ENCODE data around the gene TPM1.

The TPM1 gene

DNA sequence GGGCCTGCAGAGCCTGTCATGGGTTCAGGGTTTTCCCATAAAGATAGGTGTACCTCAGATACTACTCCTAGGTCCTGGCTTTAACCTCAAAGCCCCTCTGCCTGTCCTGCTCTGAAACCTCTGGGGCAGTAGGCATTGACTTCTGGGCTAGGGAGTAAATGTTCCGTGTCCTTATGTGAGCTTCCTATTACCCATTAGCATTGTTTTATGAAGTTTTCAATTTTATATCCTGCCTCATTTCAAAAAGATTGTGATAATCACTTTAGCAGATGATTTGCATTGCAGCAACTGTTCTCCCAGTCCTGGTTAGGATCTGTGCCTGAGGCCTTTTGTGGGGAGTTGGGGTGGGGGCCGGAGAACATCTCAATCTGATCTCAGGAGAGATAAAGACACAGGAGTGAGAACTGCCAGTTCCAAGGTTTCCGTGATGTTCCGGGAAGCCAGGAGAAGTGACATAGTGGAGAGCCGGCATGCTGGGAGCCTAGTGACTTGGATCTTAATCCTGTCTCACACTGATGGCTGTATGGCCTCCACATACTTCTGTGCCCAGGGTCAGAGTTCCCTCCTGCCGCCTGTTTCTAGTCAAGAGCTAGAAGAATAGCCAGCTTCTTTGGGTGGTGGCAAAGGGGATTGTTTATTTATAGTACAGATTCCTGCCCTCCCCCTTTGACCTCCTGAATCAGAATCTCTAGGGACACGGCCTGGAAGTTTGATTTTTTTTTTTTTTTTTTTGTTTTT lies 10.6 kb downstream of the TPM1 start:
- no peak for DNase-seq (ENCODE audit: low read depth in 3 of 3, low spot score in 1 of 3)

DNA sequence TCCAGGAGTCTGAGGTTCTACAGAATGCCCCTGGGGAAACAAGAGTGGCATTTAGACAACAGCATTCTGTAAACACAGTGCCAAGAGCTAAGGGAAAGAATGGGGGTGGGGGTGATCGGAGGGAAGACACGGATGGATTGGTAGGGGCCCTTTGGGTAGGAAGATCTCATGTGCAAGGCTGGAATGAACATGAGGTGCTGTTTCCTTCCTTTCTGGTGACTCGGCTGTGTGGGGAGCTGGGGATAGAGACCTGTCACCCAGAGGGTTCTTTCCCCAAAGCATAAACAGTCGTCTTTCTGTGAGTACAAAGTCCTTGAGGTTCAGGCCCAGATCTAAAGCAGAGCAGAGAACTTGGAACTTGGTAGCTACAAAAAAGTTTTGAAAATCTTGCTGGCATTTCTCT lies 11.7 kb downstream of the TPM1 start:
- DNase-seq (ENCODE audit: low read depth in 3 of 3, low spot score in 1 of 3): no peak

DNA sequence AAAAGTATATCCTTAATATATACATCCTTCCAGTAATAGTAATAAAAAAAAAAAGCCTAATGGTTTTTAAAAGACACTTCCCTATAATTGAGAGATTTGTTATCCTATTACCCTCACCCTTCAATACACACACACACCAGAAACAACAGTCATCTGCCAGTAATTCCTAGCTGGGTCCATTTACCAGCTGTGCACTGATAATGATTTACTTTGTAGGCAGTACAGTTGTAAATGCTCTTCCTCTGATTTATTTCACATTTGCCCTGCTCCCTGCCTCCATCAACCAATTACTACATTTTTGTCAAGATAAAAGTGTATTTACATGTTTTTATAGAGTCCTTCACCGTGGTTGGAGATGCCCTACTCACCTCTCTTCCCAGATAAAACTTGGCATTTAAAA lies 12.4 kb downstream of the TPM1 start:
- no peak for DNase-seq (ENCODE audit: low read depth in 3 of 3, low spot score in 1 of 3)

DNA sequence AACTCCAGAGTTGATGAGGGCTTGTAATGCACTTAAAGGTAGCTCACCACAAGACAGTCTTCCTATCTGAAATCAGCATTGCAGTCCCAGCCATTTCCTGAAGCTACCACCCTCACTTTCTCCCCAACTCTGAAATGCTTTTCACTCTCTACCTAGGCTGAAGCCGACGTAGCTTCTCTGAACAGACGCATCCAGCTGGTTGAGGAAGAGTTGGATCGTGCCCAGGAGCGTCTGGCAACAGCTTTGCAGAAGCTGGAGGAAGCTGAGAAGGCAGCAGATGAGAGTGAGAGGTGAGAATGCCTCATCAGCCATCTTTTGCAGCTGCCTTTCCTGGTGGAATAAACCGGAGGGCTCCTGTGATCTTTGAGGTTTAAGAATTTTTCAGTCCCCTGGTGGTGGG lies 14.3 kb downstream of the TPM1 start:
- no peak for DNase-seq (ENCODE audit: low read depth in 3 of 3, low spot score in 1 of 3)

DNA sequence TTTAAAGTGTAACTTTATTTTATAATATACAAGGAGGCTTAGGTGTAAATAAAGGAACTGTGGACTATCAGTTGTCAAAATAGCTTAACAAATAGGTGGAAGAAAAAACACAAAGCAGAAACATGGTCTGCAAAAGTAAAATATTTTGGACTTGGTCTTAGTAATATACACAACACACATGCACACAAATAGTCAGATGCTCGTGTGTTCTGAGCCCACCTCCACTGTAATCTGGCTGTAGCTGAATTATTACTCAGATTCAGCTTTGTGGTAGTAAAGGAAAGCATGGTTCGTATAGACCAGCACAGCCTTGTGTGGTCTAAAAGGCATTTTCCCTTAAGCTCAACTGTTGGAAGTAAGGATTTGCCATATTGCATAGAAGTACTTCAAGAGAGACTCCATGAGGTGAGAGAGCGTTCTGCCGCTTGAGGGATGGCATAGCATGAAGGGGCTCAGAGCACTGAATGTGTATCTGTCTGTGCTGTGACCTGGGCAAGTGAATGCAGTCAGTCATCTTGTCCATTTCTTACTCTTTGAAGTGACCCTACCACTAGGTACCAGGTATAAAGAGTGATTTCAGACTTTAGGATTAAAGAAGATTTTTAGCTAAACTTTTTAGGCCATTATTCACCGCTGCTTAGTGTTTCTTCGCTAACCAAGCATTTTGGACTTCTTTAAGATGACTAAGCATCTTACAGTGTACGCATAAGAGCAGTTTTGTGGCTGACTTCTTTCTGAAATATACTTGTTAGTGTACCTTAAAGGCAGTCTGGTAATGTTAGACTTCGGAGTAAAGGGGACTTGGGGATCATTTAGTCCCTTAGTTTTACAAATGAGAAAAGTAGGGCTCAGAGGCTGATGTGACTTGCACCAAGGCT lies 15.2 kb downstream of the TPM1 start:
- no peak for DNase-seq (ENCODE audit: low read depth in 3 of 3, low spot score in 1 of 3)

DNA sequence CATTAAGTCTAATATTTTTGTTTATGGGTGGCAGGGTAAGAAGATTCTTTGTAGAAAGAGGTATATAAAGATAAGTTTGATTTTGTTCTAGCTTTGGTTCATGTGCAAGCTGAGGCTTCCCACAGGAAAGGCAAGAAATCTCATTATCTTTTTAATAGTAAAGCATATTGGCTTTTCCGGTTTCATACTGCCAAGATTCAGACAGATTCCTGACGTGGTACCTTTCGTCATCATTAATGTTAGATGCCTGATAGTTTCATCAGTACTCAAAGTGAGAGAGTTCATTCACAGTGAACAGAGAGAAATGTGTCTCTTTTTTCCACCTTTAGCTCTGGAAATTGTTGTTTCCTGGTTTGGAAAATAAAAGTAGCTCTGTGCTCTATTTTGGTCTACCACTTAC lies 16.5 kb downstream of the TPM1 start:
- no peak for DNase-seq (ENCODE audit: low read depth in 3 of 3, low spot score in 1 of 3)

DNA sequence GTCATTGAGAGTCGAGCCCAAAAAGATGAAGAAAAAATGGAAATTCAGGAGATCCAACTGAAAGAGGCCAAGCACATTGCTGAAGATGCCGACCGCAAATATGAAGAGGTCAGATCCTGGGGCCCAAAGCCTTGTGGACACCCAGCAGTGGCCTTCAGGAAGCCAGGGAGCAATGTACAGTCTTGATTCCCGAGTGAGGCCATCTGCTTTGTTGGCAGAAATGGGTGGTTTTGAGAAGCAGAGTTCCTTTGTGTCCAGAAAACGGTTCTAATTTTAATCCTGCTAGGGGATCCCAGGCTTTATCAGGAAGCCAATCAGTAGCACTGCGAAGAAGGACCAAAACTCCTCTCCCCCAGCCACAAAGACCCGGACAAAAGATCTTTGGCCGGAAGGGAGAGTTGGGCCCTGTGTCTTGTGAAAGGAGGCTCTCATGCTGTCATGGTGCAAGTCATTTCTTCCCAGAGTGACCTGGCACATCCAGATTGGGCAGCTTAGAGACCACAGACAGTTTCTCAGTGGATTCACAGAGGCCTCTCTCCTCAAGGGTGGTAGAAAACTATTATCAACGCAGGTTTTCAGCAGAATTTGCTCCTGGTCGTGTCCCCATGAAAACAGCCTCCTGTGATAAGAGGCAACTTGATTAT lies 17.1 kb downstream of the TPM1 start:
- DNase-seq (ENCODE audit: low read depth in 3 of 3, low spot score in 1 of 3): no peak

DNA sequence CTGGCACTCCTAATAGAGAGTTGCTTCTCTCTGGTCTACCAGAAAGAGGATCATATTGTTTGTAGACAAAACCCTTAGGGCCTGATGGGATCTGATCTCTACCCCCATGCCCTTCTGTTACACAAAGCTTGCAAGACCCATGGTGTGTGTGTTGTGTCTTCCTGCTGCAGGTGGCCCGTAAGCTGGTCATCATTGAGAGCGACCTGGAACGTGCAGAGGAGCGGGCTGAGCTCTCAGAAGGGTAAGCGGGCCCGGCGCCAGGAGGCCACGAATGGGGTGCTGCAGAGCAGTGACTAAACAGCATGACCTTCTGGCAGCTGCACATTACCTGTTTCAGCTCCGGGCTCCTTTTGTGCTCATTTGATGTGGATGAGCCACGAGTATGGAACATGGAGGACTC lies 18.2 kb downstream of the TPM1 start:
- DNase-seq (ENCODE audit: low read depth in 3 of 3, low spot score in 1 of 3): no peak

DNA sequence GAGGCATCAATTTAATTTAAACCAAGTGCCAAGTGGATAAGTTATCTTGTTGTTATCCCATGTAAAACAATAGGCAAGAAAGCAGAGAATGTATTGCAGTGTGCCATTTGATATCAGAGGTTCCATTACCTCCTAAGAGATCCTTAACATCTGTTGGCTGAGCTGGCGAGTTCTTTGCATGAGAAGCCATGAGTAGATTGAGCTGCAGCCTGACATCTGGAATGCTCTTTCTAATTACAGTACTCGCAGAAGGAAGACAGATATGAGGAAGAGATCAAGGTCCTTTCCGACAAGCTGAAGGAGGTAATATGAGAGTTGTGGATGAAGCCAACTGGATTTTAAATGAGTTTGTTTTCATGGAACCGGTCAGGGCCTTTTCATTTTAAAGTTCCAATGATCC lies 19.4 kb downstream of the TPM1 start:
- DNase-seq (ENCODE audit: low read depth in 3 of 3, low spot score in 1 of 3): no peak

DNA sequence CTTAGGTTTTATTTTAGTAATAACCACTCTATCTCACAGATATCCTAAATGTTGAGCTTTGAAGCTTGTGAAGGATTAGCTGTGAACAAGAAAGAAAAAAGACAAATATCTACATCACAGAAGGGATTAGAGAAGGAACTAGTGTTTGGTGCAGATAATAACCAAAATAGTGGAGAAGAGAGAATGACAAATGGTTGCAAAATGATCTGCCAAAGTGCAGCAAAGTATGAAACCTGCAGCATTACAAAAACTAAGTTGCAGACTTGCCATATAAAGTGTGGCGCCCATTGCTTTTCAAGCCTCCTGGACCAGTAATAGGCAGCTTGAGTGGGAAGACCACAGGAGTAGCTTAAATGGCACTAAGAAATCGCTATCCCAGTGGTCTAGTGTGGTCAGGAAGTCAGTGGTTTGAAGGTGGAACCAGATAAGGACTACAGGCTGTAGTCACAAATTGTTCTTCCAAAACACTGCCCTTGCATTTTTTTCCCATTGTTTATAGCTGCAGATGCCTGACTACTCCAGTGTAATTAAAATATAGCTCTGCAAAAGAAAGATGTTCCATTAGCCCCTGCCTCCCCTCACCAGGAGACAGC lies 20.7 kb downstream of the TPM1 start:
- no peak for DNase-seq (ENCODE audit: low read depth in 3 of 3, low spot score in 1 of 3)

DNA sequence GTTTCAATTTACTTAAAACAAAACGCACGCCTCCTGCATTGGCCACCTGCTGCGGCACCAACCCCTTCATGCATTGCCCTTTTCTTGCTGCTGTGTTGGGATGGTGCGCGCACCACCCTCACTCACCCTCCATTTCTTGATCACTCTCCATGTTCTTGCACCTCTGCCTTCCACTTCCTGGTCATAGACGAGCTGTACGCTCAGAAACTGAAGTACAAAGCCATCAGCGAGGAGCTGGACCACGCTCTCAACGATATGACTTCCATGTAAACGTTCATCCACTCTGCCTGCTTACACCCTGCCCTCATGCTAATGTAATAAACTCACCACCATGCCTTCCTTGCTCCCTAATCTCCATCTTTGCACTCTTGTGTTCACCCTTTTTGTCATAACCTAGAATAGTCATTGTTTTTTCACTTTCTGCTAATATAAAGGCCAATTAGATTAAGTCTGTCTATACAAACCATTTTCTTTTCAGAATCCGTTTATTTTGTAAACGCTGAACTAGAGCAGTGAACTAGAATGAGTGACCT lies 21.4 kb downstream of the TPM1 start:
- no peak for DNase-seq (ENCODE audit: low read depth in 3 of 3, low spot score in 1 of 3)

DNA sequence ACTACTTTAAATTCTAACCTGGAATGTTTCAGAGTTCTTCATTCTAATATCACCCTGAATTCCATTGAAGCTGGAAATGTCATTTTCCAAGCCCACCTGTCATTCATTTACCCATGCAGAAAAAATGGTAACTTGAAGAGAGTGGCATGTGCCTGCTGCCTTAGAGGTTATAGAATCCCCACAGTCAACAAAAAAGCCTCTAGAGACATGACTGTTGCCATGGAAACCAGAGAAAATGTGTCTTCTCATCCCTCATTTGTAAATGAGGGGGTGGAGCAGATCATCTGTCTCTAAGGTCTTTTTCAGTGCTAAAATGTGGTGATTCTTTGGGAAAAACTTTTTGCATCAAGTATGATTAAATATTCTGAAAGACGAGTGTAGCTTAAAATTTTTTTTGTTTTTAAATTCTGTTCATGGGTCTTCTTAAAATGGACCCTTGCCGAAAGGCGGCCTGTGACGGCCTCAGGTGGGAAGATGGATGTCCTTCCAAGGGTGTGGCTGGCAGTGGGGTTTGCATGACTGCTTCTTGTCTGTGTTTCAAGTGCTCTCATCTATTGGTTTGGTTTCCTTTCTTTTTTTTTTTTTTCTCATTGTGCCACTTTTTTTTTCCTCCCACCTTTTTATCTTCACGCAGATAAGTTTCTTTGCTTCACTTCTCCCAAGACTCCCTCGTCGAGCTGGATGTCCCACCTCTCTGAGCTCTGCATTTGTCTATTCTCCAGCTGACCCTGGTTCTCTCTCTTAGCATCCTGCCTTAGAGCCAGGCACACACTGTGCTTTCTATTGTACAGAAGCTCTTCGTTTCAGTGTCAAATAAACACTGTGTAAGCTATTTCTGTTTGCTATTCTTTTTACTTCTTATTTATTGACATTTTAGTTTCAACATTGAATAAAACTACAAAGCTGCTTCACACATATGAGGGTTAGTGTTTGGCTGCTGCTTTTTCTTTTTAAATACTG lies 23.0 kb downstream of the TPM1 start:
- DNase-seq (ENCODE audit: low read depth in 3 of 3, low spot score in 1 of 3): no peak

DNA sequence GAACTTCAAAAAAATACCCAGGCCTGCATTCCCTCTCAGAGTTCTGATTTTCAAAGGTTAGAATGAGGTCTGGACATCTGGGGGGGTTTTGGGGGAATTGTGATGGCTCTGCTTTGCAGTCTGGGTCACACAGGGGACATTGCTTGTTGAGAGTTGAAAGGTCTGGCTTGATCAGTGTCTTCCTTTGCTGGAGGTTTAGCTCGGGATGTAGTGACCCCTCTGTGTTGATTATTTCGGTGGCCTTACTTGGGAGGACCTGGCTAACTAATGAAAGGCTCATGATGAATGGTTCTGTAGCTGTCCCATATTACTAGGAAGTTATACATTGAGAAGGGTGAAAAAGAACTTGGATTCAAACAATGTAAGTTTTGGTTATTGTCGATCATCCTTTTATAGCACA lies 23.7 kb downstream of the TPM1 start:
- DNase-seq (ENCODE audit: low read depth in 3 of 3, low spot score in 1 of 3): no peak

DNA sequence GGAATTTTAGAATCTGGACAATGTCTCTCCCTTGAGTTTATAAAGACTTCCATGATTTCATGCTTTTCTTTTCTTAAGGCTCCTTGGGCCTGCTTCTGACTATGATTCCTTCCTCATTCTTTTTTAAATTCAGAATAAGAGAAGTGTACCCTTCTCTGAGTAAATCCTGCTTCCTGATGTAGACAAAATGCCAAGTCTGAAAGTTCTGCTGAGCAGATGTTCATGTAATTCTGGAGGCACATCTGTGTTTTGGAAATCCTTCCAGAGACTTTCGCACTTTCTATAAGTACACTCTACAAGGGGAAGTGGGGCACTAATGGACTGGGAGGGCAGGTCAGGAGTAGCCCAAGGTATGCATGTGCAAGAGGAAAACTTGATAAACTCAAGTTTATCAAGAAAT lies 24.8 kb downstream of the TPM1 start:
- no peak for DNase-seq (ENCODE audit: low read depth in 3 of 3, low spot score in 1 of 3)

DNA sequence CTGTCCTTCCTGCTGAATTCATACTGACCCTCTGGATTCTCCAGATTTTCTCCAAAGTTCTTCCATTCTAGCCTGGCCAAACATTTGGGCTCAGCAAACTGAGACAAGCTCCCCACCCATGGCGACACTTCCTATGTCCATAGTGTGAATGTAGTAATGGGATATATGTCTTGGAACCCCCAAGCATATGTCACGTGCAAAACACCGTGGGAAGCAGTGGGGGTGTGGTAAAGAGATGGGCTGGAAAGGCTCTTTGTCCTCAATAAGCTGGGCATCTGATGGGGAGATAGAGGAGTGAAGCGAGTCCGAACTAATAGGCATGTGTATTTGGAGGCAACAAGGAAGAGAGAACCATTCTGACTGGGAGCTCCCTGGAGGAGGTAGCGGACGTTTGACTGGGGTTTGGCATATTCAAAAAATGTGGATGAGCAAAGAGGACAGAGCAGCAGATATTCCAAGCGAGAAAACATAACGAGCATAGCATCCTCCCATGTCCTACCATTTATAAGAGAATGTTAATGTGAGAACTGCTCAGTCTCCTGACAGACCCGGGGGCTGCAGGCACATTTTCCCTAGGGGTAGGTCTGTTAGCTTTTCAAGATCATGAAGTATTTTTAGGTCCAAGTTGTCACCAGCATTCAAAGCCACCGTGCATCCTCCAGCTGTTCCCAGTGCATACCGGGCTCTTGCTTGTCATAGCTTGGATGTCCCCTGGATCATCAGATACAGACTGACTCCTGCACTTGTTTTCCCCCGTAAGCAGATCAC lies 25.6 kb downstream of the TPM1 start:
- no peak for DNase-seq (ENCODE audit: low read depth in 3 of 3, low spot score in 1 of 3)

DNA sequence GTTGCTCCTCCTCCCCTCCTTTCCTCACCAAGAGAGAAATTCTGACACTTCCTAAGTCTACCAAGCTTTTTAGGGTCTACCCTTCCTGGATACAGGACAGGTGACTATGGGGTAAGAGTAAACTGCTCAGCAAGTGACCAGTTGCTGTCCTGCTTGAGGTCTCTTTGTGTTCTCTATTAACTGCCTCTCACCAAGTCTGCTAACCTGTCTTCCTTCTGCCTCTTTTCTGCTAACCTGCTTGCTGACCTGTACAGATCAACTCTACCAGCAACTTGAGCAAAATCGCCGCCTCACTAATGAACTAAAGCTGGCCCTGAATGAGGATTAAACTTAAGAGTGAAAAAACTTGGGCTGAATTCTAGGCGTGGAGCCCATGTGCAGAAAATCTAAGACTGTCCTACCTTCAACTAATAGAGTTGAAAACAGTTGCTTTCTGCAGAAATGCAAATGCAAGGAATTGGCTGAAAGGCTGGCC lies 27.1 kb downstream of the TPM1 start:
- no peak for DNase-seq (ENCODE audit: low read depth in 3 of 3, low spot score in 1 of 3)

DNA sequence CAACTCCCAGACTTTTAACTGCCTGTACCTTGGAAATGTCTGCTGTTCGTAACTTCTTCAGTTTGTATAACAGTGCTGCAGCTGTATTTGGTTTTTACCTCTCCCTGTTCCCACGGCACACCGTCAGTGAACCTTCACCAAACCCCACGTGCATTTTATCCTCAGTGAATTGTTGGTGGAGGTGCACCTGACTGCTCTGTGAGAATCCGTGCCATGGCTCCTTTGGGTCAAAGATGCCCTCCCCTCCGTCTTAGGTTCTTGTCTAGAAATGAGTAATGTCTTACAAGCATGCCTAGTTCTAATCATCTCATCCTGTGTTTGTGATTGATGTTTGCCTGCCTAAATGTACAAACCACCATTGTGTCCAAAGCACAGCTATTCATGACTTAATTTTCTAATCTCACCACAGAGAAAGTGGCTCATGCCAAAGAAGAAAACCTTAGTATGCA lies 28.2 kb downstream of the TPM1 start:
- DNase-seq (ENCODE audit: low read depth in 3 of 3, low spot score in 1 of 3): no peak

DNA sequence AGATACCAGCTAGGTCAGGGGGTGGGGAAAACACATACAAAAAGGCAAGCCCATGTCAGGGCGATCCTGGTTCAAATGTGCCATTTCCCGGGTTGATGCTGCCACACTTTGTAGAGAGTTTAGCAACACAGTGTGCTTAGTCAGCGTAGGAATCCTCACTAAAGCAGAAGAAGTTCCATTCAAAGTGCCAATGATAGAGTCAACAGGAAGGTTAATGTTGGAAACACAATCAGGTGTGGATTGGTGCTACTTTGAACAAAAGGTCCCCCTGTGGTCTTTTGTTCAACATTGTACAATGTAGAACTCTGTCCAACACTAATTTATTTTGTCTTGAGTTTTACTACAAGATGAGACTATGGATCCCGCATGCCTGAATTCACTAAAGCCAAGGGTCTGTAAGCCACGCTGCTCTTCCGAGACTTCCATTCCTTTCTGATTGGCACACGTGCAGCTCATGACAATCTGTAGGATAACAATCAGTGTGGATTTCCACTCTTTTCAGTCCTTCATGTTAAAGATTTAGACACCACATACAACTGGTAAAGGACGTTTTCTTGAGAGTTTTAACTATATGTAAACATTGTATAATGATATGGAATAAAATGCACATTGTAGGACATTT lies 28.9 kb downstream of the TPM1 start:
- DNase-seq (ENCODE audit: low read depth in 3 of 3, low spot score in 1 of 3): no peak
